GM12873 (cell line): ENCODE data around the gene SELENON.

Experiments
- CTCF ChIP-seq: IDR thresholded peaks from 2 replicates; pipeline ENCODE4 v1.5.1; 2012; ENCODE audit warnings: low read depth, mild to moderate bottlenecking, moderate library complexity, low read length, control low read depth; ENCODE audit not compliant: insufficient read depth; ENCODE audit errors: missing control alignments

SELENON gene

GRCh38 chr1:25772164-25772563, 27.8 kb upstream of the SELENON start:
- no peak for TF ChIP-seq CTCF

- TF ChIP-seq CTCF = no peak
Observed at GRCh38 chr1:25772692-25773245, 27.2 kb upstream of the SELENON start.

DNA sequence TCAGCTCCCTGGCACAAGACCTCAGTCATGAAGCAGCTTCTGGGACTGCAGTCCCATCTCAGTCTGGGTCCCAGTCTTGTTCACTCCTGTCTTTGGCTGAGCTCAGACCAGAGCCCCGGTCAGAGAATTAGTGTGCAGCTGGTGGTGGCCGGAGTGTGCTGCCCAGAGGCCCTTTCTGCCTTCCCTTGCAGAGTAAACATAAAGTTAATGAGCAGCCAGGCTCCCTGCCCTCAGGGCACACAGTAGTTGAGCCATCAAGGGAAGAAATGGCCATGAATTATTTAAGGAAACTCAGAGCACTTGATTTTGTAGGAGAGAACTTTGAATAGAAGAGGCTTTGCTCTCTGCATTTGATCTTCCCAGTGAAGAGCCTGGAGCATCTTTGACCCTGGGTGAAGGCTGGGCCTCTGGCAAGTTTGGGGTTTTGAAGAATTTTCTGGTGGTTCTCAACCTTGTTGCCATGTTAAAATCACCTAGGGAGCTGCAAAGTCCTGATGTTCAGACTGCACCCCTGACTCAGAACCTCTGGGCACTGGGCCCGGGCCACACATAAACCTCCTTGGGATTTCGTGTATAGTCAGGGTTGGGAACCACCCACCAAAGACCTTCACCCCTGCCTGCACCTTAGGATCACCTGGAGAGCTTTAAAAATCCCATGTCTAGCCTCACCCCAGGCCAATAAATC, 26.4 kb upstream of the SELENON start:
- TF ChIP-seq CTCF = no peak

DNA sequence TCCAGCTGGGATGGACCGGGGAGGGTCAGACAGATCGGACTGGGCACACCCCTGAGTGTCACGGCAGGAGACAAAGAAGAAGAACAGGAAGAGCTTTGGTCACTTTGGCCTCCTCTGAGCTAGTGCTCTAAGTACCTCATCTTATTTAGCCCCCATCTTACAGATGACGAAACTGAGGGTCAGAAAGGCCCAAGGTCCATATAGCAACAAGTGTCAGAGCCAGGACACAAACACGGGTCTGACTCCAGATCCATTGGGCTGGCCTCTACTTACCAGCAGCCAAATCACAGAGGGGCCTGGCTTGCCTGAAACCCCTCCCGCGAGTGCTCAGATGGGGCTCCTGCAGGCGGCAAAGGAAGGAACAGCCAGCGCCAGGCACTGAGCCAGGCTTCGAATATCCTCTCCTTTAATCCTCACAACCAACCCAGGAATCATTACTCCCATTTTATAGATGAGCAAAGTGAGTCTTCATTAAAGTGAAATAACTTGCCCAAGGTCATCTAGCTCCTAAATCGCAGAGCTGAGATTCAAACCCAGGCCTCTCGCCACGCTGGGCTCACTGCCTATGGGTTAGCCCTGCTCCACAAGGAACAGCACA, 25.7 kb upstream of the SELENON start:
- no peak for TF ChIP-seq CTCF

- no peak for TF ChIP-seq CTCF
Observed at GRCh38 chr1:25774921-25775771, 24.8 kb upstream of the SELENON start.

GRCh38 chr1:25779388-25779787, 20.6 kb upstream of the SELENON start:
- TF ChIP-seq CTCF = no peak

- TF ChIP-seq CTCF = no peak
Observed at GRCh38 chr1:25779894-25780293, 20.1 kb upstream of the SELENON start.
